Amniotic epithelial cell (primary cell): Measurements from ENCODE around the gene PTX4.

ENCODE experiments used
- DNase-seq: peaks from one replicate; pipeline ENCODE4 v3.0.0-alpha.2; 2010; ENCODE audit warnings: low read depth

Gene PTX4, protein sequence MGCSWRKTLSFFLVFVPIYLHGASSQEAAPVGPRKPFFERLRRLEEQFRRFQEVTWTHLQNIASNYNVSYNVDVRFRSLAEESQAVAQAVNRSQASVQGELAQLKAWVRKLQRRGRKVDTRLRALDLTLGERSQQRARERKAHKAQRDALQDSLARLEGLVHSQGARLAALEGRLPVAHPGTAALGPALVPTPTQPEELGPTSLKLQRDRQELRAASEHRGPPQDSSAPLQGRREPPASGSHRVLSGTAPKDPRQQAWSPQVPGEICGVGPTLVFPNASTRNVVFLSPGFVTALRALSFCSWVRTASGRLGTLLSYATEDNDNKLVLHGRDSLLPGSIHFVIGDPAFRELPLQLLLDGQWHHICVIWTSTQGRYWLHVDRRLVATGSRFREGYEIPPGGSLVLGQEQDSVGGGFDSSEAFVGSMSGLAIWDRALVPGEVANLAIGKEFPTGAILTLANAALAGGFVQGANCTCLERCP

DNA sequence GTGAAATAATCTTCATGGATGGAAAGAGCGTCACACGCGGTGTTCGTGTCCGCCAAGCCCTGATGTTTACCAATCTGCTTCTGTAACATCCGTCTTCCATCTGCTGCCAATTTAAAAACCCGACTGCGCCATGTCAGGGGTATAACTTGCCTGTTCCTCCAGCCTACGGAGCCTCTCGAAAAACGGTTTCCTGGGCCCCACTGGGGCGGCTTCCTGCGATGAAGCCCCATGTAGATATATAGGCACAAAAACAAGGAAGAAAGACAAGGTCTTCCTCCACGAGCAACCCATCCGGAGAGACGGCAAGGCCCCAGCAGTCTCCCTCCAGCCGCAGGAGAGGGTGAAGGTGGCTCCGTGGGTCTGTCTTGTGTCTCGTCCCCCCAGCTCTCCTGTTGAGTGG lies at the start of gene PTX4:
Gene PTX4 (minus strand): TSS at position 326 of the 400 bp plus-strand sequence. CDS start 35 bp downstream, at position 291.
- no peak for DNase-seq

DNA sequence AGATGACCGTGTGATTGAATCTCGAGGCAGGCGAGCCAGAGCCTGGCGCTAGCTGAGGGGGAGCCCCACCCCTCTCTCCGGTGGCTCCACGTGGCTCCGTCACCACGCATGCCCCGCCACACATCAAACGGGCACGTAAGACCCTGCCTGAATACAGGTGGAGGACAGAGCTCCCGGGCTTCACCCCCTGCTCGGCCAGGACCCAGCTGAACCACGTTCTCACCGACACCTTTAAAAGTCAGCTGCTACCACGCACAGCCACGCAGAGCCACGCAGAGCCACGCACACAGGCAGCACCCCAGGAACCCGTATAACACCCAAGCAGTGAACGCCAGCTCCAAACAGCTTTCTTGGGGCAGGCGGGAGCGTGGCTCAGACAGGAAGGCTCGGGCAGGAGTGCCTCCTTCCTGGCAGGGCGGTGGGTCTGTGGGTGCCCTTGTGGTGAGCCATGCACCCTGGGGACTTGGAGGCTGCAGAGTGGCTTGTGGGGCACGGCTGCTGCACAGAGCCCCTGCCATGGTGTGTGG lies 49.1 kb upstream of the PTX4 start:
- DNase-seq, result no peak

- no peak for DNase-seq
Measured at GRCh38 chr16:1537138-1537577, 48.4 kb upstream of the PTX4 start.

DNA sequence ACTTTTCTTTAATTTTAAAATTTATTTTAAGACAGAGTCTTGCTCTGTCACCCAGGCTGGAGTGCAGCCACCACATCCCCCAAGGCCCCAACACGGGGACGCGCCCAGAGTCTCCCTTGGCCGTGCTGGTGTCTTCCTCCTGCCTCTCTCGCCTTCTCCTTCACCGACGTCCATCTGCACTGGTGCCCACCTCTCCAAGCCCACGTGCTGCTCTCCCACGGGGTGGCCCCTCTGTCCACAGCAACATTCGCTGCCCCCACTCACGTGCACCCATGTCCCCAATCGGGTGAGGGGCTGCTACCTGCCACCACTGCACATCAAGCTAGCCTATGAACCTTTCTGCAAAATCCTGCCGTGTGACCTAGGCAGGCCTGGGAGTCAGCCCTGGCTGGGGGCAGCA lies 47.9 kb upstream of the PTX4 start:
- DNase-seq, result no peak

DNA sequence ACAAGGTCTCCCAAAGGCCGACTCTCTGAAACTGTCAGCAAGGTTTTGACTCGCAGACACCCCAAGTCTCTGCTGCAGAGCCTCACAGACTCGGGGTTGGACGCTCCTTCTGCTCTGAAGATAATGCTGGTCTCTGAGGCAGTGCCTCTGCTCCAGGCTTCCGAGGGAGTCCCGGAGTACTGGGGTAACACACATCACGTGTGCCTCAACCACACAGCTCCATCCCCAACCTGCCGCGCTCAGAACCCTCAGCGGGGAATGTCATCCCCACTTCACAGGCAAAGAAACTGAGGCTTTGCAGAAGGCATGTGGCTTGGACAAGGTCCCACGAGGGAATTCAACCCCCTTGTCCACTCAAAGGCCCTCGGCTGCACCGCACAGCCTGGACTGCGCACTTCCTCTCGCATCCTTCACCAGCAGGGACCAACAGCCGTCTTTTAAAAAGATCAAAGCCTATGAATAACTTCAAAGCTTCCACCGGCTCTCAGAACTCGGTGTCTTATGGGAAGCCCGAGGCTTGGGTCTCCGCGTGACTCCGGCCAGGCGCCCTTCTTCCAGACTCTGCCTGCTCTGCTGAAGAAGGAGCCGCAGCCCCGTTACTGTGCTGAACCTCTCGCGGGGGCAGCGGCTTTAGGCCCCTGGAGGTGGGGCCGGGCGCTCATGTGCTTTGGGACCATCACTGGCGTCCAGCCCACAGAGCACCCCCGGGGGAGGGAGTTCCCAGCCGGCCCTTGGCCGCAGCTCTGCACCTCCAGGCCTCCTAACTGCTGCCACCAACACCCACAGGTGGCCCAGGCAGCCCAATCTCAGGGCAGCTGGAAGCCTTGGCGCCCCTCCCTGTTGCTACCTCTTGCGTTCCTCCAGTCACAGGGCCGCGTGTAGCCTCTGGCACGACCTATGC lies 46.9 kb upstream of the PTX4 start:
- DNase-seq, result no peak

DNA sequence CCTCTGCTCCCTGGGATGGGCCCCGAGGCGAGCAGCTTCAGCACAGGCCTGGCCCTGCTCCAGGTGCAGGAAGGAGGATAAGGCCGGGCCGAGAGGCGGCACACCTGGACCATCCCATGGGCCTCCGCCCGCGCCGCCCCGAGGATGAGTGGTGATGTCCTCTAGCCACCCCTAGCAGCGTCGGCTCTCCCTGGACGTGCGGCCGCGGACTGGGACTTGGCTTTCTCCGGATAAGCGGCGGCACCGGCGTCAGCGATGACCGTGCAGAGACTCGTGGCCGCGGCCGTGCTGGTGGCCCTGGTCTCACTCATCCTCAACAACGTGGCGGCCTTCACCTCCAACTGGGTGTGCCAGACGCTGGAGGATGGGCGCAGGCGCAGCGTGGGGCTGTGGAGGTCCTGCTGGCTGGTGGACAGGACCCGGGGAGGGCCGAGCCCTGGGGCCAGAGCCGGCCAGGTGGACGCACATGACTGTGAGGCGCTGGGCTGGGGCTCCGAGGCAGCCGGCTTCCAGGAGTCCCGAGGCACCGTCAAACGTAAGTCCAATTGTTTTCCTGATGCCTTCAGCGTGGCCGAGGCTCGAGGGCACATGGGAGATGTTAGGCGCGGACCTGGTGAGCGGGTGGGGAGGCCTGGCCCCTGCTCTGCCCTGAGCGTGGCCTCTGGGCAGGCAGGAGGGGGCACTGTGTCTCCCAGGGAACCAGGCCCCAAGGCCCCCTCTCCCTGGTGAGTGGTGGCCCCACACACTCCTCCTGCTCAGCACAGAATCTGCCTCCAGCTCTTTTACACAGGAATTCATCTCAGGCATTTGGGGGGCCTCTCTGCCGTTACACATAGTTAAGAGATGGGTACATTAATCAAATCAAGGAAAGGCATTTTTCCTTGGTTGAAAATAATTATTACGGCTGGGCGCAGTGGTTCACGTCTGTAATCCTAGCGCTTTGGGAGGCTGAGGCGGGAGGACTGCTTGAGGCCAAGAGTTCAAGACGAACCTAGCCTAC lies 45.6 kb upstream of the PTX4 start:
- peak; percentile 48 for DNase-seq

- peak; percentile 61 for DNase-seq
Measured at GRCh38 chr16:1533443-1533951, 44.8 kb upstream of the PTX4 start, which contains the start of gene TMEM204. TMEM204 (plus strand) TSS chr16:1533666; CDS start chr16:1534276, 610 bp downstream.

- DNase-seq, result no peak
Measured at GRCh38 chr16:1532771-1533170, 44.0 kb upstream of the PTX4 start.

- no peak for DNase-seq
Measured at GRCh38 chr16:1532081-1532760, 43.5 kb upstream of the PTX4 start.

DNA sequence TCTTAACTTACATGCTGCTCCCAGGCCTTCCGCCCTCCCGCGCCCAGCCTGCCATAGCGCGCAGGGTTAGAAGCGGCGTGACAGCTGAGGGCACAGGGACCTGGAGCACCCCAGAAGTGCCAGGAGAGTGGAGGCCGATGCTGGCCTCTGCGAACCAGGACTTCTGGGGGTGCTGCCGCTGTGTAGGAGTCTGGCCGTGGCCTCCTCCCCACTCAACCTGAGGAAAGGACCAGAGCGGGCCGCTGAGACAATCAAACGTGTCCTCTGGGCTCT lies 42.8 kb upstream of the PTX4 start:
- no peak for DNase-seq

DNA sequence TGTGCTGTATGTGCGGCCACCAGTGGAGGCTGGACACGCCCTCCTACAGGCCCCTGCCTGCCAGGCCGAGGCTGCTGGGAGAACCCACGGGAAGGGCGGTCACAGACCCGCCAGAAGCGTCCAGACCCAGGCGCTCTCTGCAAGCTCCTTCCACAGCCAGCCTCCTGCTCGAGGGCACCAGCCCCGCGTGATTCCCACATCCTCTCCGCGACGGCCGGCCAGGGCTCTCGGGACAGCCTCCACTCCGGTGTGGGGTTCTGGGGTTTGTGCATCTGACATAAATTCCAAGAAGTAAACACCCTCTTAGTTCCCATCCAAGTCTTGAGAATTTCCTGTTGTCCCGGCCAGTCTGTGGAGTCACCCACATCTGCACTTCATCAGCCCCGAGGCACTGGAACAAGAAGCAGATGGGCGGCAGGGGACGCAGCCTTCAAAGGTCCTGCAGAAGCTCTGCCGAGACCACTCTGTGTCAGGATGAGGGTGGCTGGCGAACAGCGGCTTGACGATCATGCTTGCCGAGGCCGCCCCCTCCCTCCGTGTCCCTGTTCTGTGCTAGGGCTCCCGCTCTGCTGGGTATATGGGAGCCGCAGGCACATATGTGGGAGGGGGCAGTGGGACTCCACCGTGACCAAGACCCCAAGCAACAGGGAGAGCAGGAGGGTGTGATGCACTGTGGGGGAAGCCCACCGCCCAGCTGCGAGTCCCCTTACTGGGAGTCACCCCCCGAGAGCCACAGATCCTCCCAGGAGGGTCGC lies 42.3 kb upstream of the PTX4 start:
- DNase-seq, result peak; percentile 49

DNA sequence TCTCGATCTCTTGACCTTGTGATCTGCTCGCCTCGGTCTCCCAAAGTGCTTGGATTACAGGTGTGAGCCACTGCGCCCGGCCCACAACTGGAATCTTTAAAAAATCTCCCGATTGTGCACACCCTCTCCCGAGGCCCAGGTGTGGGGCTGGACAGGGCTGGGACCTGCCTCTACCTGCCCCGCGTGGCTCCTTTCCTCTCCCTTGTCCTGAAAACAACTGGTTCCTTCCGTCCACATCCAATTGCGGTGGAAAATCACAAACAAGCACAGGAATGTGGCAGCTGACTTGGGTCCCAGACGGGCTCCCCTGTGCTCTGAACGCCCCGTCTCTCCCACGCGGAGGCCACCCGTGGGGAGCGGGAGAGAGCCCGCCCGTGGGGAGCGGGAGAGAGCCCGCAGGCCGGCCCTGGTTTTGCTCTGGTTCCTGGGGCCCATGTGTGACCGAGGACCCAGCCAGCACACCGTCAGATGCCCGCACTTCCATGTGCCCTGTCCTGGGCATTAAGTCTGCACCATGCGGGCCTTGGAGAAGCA lies 41.7 kb upstream of the PTX4 start:
- no peak for DNase-seq

- DNase-seq, result no peak
Measured at GRCh38 chr16:1528921-1529537, 40.3 kb upstream of the PTX4 start.

GRCh38 chr16:1527836-1528811 lies 39.4 kb upstream of the PTX4 start:
- DNase-seq, result peak; percentile 11

- DNase-seq, result no peak
Measured at GRCh38 chr16:1526608-1527555, 38.1 kb upstream of the PTX4 start.

DNA sequence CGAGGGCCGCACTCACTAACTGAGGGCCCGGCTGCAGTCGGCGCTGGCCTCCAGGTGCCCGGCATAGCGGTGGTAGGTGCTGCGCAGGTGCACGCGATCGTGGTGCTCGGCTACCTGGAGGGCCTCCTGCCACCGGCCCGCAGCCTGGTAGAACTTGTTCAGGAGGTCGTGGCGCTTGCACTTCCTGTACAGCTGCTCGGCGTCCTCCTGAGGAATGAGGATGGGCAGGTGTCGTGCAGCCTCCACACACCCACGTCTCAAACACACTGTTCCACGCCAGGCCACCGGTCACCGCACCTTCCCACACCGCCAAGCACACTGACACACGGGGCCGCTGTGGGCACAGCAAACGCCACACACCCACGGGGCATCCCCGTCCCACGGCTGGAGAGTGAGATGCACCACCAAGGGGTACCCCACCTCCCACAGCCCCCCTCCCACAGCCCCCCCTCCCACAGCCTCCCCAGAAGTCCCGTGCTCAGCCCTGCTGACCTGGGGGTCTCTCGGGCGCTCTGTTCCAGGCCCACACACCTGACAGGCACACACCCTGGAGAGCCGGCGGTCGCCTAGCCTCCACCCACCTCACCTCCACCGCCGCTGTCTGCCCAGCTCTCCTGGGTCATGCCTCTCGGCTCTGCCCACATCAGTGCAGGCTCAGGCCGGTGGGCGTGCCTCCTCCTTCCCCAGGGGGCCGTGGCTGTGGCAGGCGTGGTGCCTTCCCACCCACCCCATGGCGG lies 37.3 kb upstream of the PTX4 start:
- DNase-seq, result no peak
